HG03460 (cell line): ENCODE data around the gene RNF207.

Source experiments
- ATAC-seq: cut with Tn5 transposase; IDR thresholded peaks from one replicate; pipeline ENCODE4 v1.9.1; 2021; ENCODE audit not compliant: unreplicated experiment

RNF207 gene

GRCh38 chr1:6174621-6175410 is 31.1 kb upstream of the RNF207 start:
- ATAC-seq: no peak

DNA sequence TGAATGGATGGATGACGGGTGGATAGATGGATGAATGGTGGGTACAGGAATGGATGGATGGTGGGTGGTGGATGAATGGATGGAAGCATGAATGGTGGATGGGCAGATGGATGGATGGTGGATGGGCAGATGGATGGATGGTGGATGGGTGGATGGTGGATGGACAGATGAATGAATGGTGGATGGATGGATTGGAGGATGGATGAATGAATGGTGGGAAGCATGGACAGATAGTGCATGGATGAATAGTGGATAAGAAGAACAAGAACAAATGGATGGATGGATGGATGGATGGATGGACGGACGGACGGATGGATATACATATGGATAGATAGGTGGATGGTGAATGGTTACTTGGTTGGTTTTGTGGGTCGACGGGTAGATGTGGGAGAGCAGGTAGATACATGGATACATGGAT is 30.5 kb upstream of the RNF207 start:
- no peak for ATAC-seq

GRCh38 chr1:6176779-6177178 is 29.1 kb upstream of the RNF207 start:
- ATAC-seq: no peak

GRCh38 chr1:6177681-6178380 is 28.1 kb upstream of the RNF207 start:
- ATAC-seq: no peak

DNA sequence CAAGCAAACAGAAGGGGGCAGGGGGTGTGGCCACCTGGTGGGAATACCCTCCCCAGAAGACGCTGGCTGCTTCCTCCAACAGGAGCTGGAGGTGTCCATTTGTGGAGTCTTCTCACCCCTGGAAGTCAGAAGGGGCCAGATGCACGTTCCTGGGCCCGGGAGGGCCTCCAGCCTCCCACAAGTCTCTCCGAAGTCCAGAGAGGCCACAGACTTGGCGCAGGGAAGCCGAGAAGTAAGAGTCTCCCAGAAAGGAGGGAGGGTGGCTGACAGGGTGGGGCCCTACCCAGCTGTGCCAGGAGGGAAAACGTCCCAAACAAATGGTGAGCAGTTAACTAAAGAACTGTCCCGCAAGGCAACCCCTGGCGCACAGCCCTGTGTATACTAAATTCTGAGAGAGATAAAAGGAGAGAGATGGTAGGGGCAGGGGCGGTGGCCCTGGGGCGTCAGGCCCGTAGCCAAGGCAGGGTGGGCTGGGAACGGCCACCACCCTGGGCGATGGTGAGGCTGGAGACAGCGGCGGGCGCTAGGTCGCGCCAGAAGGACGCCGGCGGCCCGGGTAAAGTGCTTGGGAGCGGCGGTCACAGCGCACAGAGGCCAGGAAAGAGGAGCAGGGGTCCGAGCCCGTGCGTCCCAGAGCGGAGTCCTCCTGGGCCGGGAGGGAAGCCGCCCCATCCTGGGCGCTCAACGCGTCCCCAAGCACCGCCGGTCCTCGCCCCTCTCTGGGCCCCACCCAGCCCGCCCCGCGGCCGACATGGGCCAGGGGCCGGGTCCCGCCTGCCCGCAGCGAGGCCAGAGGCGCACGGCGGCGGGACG is 27.0 kb upstream of the RNF207 start:
- ATAC-seq: no peak

- no peak for ATAC-seq
These were observed 26.2 kb upstream of the RNF207 start for GRCh38 chr1:6179564-6180175.

DNA sequence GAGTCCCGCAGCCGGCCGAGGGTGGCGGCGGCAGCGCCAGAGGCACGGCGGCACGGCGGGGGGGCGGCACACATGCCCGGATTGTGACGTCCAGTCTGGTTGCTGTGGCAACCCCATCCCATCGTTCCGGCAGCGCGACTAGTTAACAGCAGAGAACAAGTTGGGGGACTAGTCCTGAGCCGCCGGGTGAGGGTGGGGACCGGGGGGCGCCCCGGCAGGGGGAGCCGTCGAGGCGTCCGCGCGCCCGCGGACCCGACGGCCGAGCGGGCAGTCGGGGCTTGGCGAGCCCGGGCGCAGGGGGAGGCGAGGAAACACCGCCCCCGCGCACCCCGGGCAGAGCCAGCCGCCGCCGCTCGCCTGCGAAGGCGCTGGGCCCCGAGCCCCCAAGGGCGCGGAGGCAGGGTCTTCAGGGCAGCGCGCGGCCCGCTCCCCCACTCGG is 25.6 kb upstream of the RNF207 start, which contains the start of gene CHD5:
Gene CHD5 (minus strand): TSS at position 54 of the 439 bp plus-strand sequence. CDS start 298 bp downstream, outside the sequence.
- ATAC-seq: no peak

- no peak for ATAC-seq
These were observed 25.1 kb upstream of the RNF207 start for GRCh38 chr1:6180707-6181311.

GRCh38 chr1:6181347-6181770 is 24.6 kb upstream of the RNF207 start:
- ATAC-seq: no peak

GRCh38 chr1:6183520-6183989 is 22.4 kb upstream of the RNF207 start:
- ATAC-seq: no peak

DNA sequence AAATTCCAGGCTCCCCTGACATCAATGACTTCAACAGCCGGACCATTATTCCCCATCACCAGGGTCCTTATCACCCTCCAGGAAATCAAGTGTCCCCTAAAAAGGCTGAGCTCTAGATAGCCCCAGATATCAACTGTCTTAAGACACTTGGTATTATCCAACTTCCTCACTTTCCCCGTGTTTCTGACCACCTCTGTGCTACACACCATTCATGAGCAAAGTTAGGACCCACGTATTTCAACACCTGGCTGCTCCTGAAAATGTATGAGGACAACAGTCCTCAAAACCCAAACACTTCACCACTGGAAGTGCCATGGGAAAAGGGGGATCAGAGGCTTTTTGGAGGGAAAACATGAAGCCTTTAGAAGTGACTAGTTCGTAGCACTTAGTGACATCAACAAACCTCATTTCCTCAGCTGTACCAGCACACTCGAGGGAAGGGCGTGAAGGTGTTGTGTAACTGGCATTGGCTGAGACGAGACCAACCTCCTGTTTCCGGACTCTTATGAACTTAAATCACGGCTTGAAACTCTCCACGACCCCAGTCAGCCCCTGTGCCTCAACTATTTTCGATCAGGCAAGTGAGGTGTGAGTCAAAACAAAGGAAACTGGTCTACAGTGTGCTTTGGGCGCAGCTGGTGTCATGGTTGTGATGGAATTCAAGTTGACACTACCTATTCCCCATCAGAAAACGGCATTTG is 21.7 kb upstream of the RNF207 start:
- ATAC-seq: no peak

GRCh38 chr1:6185151-6185550 is 20.8 kb upstream of the RNF207 start:
- ATAC-seq: no peak

GRCh38 chr1:6185635-6186382 is 20.1 kb upstream of the RNF207 start:
- ATAC-seq: no peak

DNA sequence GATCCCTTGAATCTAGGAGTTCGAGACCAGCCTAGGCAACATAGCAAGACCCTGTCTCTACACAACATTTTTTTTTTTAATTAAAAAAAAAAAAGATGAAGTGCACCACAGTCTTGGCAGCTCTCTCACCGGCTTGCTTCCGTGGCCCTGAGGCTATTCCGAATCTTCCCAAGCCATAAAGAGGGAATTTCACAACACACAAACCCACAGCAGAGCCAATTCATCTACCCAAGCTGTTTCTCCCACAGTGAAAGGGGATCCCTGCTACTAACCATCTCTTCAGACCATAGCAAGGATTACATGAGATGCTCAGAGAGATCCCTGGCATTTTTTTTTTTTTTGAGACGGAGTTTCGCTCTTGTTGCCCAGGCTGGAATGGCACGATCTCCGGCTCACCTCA is 17.5 kb upstream of the RNF207 start:
- ATAC-seq: no peak

GRCh38 chr1:6191968-6192367 is 14.0 kb upstream of the RNF207 start:
- ATAC-seq: no peak

DNA sequence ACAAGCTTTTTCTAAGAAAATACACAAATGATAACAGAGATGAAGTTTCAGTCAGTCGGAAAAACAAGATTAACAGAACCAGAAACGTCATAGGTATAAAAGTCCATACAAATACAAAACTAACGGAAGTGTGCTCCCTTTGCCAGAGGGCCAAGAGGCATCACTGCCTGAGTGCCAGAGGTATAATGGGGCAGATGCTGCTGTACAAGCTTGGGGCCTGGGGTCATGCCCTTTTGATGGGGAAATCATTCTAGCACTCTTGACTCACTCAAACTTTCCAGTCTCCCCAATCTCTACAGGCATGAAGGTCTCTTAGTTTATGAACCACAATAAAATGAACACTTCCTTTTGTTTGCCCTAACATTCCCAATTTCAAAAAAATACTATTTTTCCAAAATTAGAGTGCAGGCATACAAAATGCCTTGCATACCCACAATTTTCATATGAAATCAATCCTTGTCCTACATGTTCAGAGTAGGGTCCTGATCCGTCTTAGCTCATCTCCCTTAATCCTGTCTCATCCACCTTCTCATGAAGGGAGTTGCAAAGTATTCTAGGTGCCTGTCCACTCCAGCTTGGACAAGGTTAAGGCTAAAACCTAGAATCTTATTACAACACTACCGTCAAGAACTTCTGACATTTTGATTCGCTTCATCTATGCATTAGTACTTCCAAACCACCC is 8.0 kb upstream of the RNF207 start:
- ATAC-seq: no peak

DNA sequence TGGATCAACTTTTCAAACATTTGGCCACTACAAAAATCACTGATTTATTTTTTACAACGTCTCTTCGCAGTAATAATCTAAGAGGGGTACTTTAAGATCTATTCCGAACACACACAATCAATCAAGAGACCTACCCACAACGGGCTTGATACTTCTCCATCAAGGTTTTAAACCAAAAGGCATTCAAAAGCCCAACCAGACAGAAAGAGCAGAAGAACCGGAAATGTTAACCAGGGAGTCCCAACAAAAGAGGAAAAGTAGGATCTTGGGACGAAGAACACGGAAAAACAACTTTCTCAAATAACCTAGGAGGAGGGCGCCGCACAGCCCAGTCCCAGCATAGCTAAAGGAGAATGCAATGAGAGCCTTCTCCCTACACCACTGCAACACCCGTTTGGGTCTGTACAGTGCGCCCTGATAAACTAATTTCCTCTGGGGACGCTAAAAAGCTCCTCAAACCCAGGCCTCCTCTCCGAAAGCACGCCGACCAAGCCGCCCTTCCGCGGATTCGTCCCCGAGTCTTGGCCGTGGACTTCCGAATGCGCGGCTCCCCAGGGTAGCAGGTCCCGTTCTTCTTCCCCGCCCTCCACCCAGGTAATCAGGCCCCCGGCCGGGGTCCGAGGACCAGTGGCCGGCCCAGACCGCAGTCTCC is 7.1 kb upstream of the RNF207 start:
- peak; percentile 9 for ATAC-seq
